H9 (cell line): ENCODE data around the gene THSD7B. TPM values are rescaled to one million over a fixed set of nuclear protein-coding genes. Genes with fewer than 3 reads are reported as not detected.
A peak's percentile ranks its signal among the peaks of the same experiment; 100 is the strongest.

Experiments used
- DNase-seq: peaks from one replicate; pipeline ENCODE4 v3.0.0-alpha.2; 2017
- H2AFZ ChIP-seq: one replicate; pipeline ENCODE4 v1.6.1; 2013; ENCODE audit warnings: mild to moderate bottlenecking, low read length, control low read depth, moderate library complexity
- H2AK5ac ChIP-seq: 2 replicates; pipeline ENCODE4 v1.6.1; 2013; ENCODE audit warnings: low read length, control low read depth, mixed read lengths; ENCODE audit not compliant: insufficient read length
- H2BK120ac ChIP-seq: one replicate; pipeline ENCODE4 v1.6.1; 2013; ENCODE audit warnings: low read depth, mild to moderate bottlenecking, low read length, control low read depth, inconsistent platforms; ENCODE audit not compliant: poor library complexity, severe bottlenecking
- H2BK12ac ChIP-seq: 2 replicates; pipeline ENCODE4 v1.6.1; 2013; ENCODE audit warnings: low read length, control low read depth, mixed read lengths, low read depth; ENCODE audit not compliant: insufficient read length
- H2BK15ac ChIP-seq: 2 replicates; pipeline ENCODE4 v1.6.1; 2013; ENCODE audit warnings: low read depth, low read length, control low read depth
- H2BK20ac ChIP-seq: one replicate; pipeline ENCODE4 v1.6.1; 2013; ENCODE audit warnings: low read depth, mild to moderate bottlenecking, low read length, control low read depth, inconsistent platforms; ENCODE audit not compliant: poor library complexity, severe bottlenecking
- H2BK5ac ChIP-seq: 2 replicates; pipeline ENCODE4 v1.6.1; 2013; ENCODE audit warnings: low read length, control low read depth, mixed read lengths; ENCODE audit not compliant: insufficient read length
- H3K14ac ChIP-seq: 2 replicates; pipeline ENCODE4 v1.6.1; 2013; ENCODE audit warnings: low read length, control low read depth; ENCODE audit not compliant: insufficient read depth
- H3K18ac ChIP-seq: 2 replicates; pipeline ENCODE4 v1.6.1; 2013; ENCODE audit warnings: low read depth, mild to moderate bottlenecking, mixed read lengths, low read length, control low read depth; ENCODE audit not compliant: insufficient read length
- H3K23ac ChIP-seq: 2 replicates; pipeline ENCODE4 v1.6.1; 2013; ENCODE audit warnings: low read length, control low read depth, mixed read lengths, low read depth; ENCODE audit not compliant: insufficient read length
- H3K23me2 ChIP-seq: 2 replicates; pipeline ENCODE4 v1.6.1; 2013; ENCODE audit warnings: low read depth, mild to moderate bottlenecking, mixed read lengths, low read length, control low read depth; ENCODE audit not compliant: insufficient read length, poor library complexity, severe bottlenecking
- H3K27ac ChIP-seq: 2 replicates; pipeline ENCODE4 v1.5.1; 2013; ENCODE audit warnings: low read length, control low read depth, mixed read lengths, low read depth; ENCODE audit not compliant: insufficient read length
- H3K27me3 ChIP-seq: 2 replicates; pipeline ENCODE4 v1.6.1; 2013; ENCODE audit warnings: low read length, control low read depth, inconsistent platforms; ENCODE audit not compliant: insufficient read depth
- H3K4ac ChIP-seq: 2 replicates; pipeline ENCODE4 v1.6.1; 2013; ENCODE audit warnings: low read depth, mild to moderate bottlenecking, control low read depth, inconsistent platforms, low read length, moderate library complexity
- H3K4me1 ChIP-seq: 2 replicates; pipeline ENCODE4 v1.6.1; 2013; ENCODE audit warnings: low read length, control low read depth, inconsistent platforms; ENCODE audit not compliant: insufficient read depth
- H3K4me2 ChIP-seq: 2 replicates; pipeline ENCODE4 v1.6.1; 2013; ENCODE audit warnings: low read length, control low read depth, mixed read lengths; ENCODE audit not compliant: insufficient read length, insufficient read depth
- H3K56ac ChIP-seq: 2 replicates; pipeline ENCODE4 v1.6.1; 2013; ENCODE audit warnings: low read depth, mild to moderate bottlenecking, mixed read lengths, low read length, control low read depth; ENCODE audit not compliant: insufficient read length
- H3K79me1 ChIP-seq: 2 replicates; pipeline ENCODE4 v1.6.1; 2013; ENCODE audit warnings: low read depth, mild to moderate bottlenecking, moderate library complexity, low read length, control low read depth, inconsistent platforms; ENCODE audit not compliant: insufficient read depth, poor library complexity, severe bottlenecking
- H3K79me2 ChIP-seq: 2 replicates; pipeline ENCODE4 v1.6.1; 2013; ENCODE audit warnings: low read length, control low read depth, inconsistent platforms; ENCODE audit not compliant: insufficient read depth
- H3K9ac ChIP-seq: 2 replicates; pipeline ENCODE4 v1.6.1; 2013; ENCODE audit warnings: low read length, control low read depth, mixed read lengths; ENCODE audit not compliant: insufficient read length; ENCODE audit errors: extremely low read depth
- H3K9me3 ChIP-seq: one replicate; pipeline ENCODE4 v1.6.1; 2013; ENCODE audit warnings: low read depth, low read length, inconsistent platforms; ENCODE audit not compliant: control insufficient read depth
- H3T11ph ChIP-seq: one replicate; pipeline ENCODE4 v1.6.1; 2013; ENCODE audit warnings: mild to moderate bottlenecking, low read length, control low read depth, inconsistent platforms
- H4K20me1 ChIP-seq: one replicate; pipeline ENCODE4 v1.6.1; 2013; ENCODE audit not compliant: control insufficient read depth, insufficient read length, insufficient read depth
- H4K5ac ChIP-seq: 2 replicates; pipeline ENCODE4 v1.6.1; 2013; ENCODE audit warnings: low read depth, mild to moderate bottlenecking, mixed read lengths, low read length, control low read depth; ENCODE audit not compliant: insufficient read length
- H4K8ac ChIP-seq: replicated peaks from 2 replicates; pipeline ENCODE4 v1.6.1; 2013; ENCODE audit warnings: low read length, control low read depth, mixed read lengths, low read depth; ENCODE audit not compliant: insufficient read length
- H4K91ac ChIP-seq: 2 replicates; pipeline ENCODE4 v1.6.1; 2013; ENCODE audit warnings: low read depth, mild to moderate bottlenecking, moderate library complexity, mixed read lengths, low read length, control low read depth; ENCODE audit not compliant: insufficient read length
- H3K27ac Mint-ChIP-seq, 3 experiments: 2 replicates in 2 of 3; 3 replicates in 1 of 3; pipeline ENCODE4 v1.8.0; 2020 to 2021; ENCODE audit warnings: mixed read lengths in 3 of 3, mild to moderate bottlenecking in 1 of 3, moderate library complexity in 1 of 3
- H3K27me3 Mint-ChIP-seq: 2 replicates; pipeline ENCODE4 v1.8.0; 2021; ENCODE audit warnings: low read depth, mild to moderate bottlenecking, moderate library complexity, mixed read lengths
- H3K36me3 Mint-ChIP-seq, 3 experiments: 2 replicates in 2 of 3; 3 replicates in 1 of 3; pipeline ENCODE4 v1.8.0; 2020 to 2021; ENCODE audit warnings: low read depth in 3 of 3, mixed read lengths in 3 of 3; ENCODE audit not compliant: insufficient read depth in 1 of 3
- H3K4me1 Mint-ChIP-seq, 2 experiments: 2 replicates each; pipeline ENCODE4 v1.8.0; 2020; ENCODE audit warnings: mixed read lengths in 2 of 2
- H3K4me3 Mint-ChIP-seq, 2 experiments: 2 replicates in 1 of 2; 3 replicates in 1 of 2; pipeline ENCODE4 v1.8.0; 2020 to 2021; ENCODE audit warnings: mild to moderate bottlenecking in 2 of 2, mixed read lengths in 2 of 2, moderate library complexity in 1 of 2
- H3K9me3 Mint-ChIP-seq, 2 experiments: 2 replicates in 1 of 2; 3 replicates in 1 of 2; pipeline ENCODE4 v1.8.0; 2020; ENCODE audit warnings: mild to moderate bottlenecking in 2 of 2, mixed read lengths in 2 of 2, moderate library complexity in 1 of 2
- CTCF ChIP-seq: fragments of 200-600 bp; sonication (generic); conservative IDR thresholded peaks from 3 replicates; pipeline ENCODE4 v1.8.0; 2021; ENCODE audit warnings: antibody characterized with exemption, mild to moderate bottlenecking
- WGBS: extraction: QIAGEN DNeasy Blood & Tissue Kit; methylation state at CpG from one replicate; pipeline ENCODE4 v1.1.7; 2013; ENCODE audit warnings: missing lambda C conversion rate, low lambda C conversion rate, mixed read lengths; ENCODE audit not compliant: insufficient read length; ENCODE audit errors: extremely low coverage; 5-methylcytosine and 5-hydroxymethylcytosine counted together
- total RNA-seq: library from RNA; stranded (reverse); gene quantifications from 2 replicates; pipeline ENCODE4 v1.2.1, GENCODE V29; 2021

The THSD7B gene
- total RNA-seq, 1 experiment from 2014 or later: 0.85 TPM

- no peak overlapping the region for H2BK20ac ChIP-seq
- no peak overlapping the region for H2BK5ac ChIP-seq
- no peak for TF ChIP-seq CTCF
- no peak overlapping the region for H3K14ac ChIP-seq
- no peak overlapping the region for H3K9ac ChIP-seq
- H4K91ac ChIP-seq: no peak overlapping the region
- H4K5ac ChIP-seq: no peak overlapping the region
- H3K18ac ChIP-seq: no peak overlapping the region
- no peak overlapping the region for H3K56ac ChIP-seq
- no peak overlapping the region for H3T11ph ChIP-seq
- Mint-ChIP-seq H3K4me1 (peaks cover 10 to 14% of the 10 kb centered on the region in 2 experiments), H3K27ac (peak overlapping the region in 1 of 3 experiments; percentile 26; a peak in 2 of 7 replicates), H3K36me3 (no peaks in the 10 kb centered on the region), H3K9me3 (no peaks in the 10 kb centered on the region), H3K4me3 (no peak overlapping the region), H3K27me3 (no peaks in the 10 kb centered on the region)
- H3K27ac ChIP-seq: no peak overlapping the region
- no peak for DNase-seq
- no peak overlapping the region for H4K8ac ChIP-seq
- no peak overlapping the region for H2BK12ac ChIP-seq
- no peaks in the 10 kb centered on the region for H4K20me1 ChIP-seq
- no peaks in the 10 kb centered on the region for H3K79me2 ChIP-seq
- no peak overlapping the region for H3K4ac ChIP-seq
- H3K4me2 ChIP-seq: no peak overlapping the region
- H3K23me2 ChIP-seq: no peaks in the 10 kb centered on the region
- H3K4me1 ChIP-seq: no peaks in the 10 kb centered on the region; the same call in 1 of the 2 replicates
- WGBS: no CpG with 5 or more reads among the region's 5 CpGs
- no peak overlapping the region for H2AFZ ChIP-seq
- no peak overlapping the region for H2AK5ac ChIP-seq
- no peak overlapping the region for H2BK120ac ChIP-seq
- no peaks in the 10 kb centered on the region for H3K9me3 ChIP-seq
- H3K79me1 ChIP-seq: no peaks in the 10 kb centered on the region
- no peak overlapping the region for H2BK15ac ChIP-seq
- H3K27me3 ChIP-seq: no peaks in the 10 kb centered on the region
- no peak overlapping the region for H3K23ac ChIP-seq
Observed at GRCh38 chr2:137223722-137224121, 458.4 kb downstream of the THSD7B start.
